ENCODE data around the gene VEGFA.
A peak's percentile ranks its signal among the peaks of the same experiment; 100 is the strongest.

Gene VEGFA

GRCh38 chr6:43788301-43788700 is 18.3 kb downstream of the VEGFA start:
- no peak for DNase-seq

GRCh38 chr6:43789447-43789846 is 19.4 kb downstream of the VEGFA start:
- DNase-seq, result no peak

- DNase-seq, result peak in 1 of 2 donors; percentile 16
These were observed 20.0 kb downstream of the VEGFA start for GRCh38 chr6:43790031-43790430.

- DNase-seq, result no peak
These were observed 21.9 kb downstream of the VEGFA start for GRCh38 chr6:43791745-43792422.

GRCh38 chr6:43793154-43793874 is 23.3 kb downstream of the VEGFA start:
- no peak for DNase-seq

GRCh38 chr6:43793875-43794242 is 23.8 kb downstream of the VEGFA start:
- DNase-seq, result no peak

- DNase-seq, result no peak
These were observed 25.4 kb downstream of the VEGFA start for GRCh38 chr6:43795421-43795820.

GRCh38 chr6:43796168-43796567 is 26.2 kb downstream of the VEGFA start:
- DNase-seq, result no peak

- no peak for DNase-seq
These were observed 27.2 kb downstream of the VEGFA start for GRCh38 chr6:43796903-43797890.

- DNase-seq, result no peak
These were observed 27.9 kb downstream of the VEGFA start for GRCh38 chr6:43797919-43798318.

- DNase-seq, result peak in 1 of 2 donors; percentile 57
These were observed 28.9 kb downstream of the VEGFA start for GRCh38 chr6:43798688-43799444.

- DNase-seq, result no peak
These were observed 29.7 kb downstream of the VEGFA start for GRCh38 chr6:43799551-43800297.

- DNase-seq, result no peak
These were observed 30.2 kb downstream of the VEGFA start for GRCh38 chr6:43800298-43800623.

GRCh38 chr6:43800746-43801494 is 30.9 kb downstream of the VEGFA start:
- DNase-seq, result no peak

- DNase-seq, result no peak
These were observed 31.6 kb downstream of the VEGFA start for GRCh38 chr6:43801495-43802181.

- no peak for DNase-seq
These were observed 33.2 kb downstream of the VEGFA start for GRCh38 chr6:43803055-43803782.

- DNase-seq, result peak in 1 of 2 donors; percentile 50
These were observed 34.0 kb downstream of the VEGFA start for GRCh38 chr6:43803783-43804549.

- DNase-seq, result no peak
These were observed 34.7 kb downstream of the VEGFA start for GRCh38 chr6:43804550-43805223.

- DNase-seq, result no peak
These were observed 35.7 kb downstream of the VEGFA start for GRCh38 chr6:43805699-43806042.
